ENCODE data around the gene ZMYM2.
"Not testable (repeated sequence)": the region's sequence is repeated elsewhere in the genome, so short reads cannot be mapped to it uniquely, and the experiment has no call there.

ZMYM2 gene

DNA sequence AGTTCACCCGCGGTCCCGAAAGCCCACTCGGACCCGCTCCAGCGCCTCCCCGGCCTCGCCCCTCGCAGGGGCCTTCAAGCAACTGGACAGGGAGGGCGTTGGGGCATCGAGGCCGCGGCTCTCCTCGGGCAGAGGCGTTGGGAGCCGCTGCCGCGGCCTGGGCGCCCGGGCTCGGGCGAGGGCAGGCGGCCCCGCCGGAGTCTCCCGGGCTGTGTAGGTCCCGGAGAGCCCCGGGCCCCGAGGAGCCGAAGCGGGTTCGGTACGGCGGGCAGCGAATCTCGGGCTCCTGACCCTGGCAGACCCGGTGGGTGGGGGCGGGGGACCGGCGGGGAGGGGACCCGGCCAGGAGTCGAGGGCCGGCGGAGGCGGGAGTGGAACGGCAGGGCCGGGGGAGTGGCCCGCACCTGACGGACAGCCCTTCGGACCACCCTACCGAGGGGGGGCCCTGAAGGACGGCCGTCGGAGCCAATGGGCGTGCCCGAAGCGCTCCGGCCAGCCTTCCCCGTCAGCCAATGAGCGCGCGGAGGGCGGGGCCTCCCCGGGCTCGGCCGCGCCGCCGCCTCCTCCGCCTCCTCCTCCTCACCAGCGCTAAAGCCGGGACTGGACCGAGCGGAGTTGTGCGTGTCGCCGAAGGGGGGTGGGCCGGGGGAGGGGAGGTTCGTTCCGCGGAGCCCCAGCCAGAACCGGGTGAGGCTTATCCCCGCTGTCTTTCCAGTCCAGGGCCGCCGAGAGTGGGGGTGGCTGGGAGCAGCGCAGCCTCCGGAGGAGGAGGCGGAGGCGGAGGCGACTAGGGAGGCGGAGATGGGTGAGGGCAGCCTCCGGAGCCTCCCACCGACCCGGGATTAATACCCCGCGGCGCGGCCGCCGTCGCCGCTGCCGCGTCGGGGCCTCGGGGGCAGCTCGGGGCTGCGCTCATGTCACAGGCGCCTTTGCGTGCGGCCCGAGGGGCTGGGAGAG is at the start of gene ZMYM2:
ZMYM2 (plus strand) TSS at position 573 of the 957 bp plus-strand sequence. CDS start 34,346 bp downstream, outside the sequence.
- peak; percentile 65 for DNase-seq (ENCODE audit: low read depth, low spot score)

DNA sequence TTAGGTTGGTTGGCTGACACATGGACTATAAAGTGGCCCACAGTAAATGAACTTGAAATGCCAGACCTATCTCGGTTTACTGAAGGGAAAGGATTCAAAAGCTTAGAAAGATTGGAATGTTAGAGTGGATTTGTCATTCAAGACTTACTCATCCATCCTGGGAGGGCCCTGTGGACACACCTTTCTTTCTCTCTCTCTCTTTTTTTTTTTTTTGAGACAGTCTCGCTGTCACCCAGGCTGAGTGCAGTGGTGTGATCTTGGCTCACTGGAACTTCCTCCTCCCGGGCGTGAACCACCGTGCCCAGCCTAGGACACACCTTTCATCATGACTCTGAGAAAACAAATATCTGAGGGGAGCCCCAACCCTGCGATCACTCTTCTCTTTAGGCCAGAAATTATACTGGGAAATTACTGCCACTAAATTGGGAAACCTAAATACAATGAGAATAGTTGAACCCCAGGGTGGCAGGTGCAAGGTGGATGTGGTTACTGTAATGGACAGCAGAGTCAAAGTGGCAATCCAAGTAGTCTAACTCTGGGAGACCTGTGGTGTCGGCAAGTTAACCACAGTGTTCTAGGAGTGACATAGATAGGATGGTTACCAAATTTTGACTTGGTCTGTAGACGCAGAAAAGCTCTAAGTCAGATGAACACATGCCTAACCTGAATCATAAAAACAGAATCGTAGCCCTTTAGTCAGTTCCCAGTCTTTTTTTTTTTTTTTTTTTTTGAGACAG is 48.0 kb upstream of the ZMYM2 start:
- no peak for DNase-seq (ENCODE audit: low read depth, low spot score)

- no peak for DNase-seq (ENCODE audit: low read depth, low spot score)
Measured at GRCh38 chr13:19927117-19927748, 31.3 kb upstream of the ZMYM2 start.

DNA sequence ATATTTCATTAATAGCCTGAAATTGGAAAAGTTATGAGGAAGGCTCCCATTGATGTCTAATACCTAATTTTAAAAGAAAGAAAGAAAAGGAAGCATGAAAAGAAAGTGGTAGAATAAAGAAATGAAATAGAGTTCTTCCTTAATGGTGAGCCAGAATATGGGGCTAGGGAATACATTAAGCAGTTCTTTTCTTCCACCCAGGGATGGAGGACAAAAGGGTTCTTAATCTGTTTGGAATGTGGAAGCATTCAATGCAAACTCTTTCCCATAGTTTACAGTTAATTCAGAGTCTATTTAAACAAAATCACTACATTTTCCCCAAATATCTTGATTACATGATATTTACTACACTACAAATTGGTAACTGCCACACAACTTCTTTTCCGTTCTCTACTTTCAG is 18.4 kb upstream of the ZMYM2 start:
- no peak for DNase-seq (ENCODE audit: low read depth, low spot score)

- no peak for DNase-seq (ENCODE audit: low read depth, low spot score)
Measured at GRCh38 chr13:19950374-19950773, 8.2 kb upstream of the ZMYM2 start.

GRCh38 chr13:19952850-19953249 is 5.7 kb upstream of the ZMYM2 start:
- DNase-seq (ENCODE audit: low read depth, low spot score) = no peak

DNA sequence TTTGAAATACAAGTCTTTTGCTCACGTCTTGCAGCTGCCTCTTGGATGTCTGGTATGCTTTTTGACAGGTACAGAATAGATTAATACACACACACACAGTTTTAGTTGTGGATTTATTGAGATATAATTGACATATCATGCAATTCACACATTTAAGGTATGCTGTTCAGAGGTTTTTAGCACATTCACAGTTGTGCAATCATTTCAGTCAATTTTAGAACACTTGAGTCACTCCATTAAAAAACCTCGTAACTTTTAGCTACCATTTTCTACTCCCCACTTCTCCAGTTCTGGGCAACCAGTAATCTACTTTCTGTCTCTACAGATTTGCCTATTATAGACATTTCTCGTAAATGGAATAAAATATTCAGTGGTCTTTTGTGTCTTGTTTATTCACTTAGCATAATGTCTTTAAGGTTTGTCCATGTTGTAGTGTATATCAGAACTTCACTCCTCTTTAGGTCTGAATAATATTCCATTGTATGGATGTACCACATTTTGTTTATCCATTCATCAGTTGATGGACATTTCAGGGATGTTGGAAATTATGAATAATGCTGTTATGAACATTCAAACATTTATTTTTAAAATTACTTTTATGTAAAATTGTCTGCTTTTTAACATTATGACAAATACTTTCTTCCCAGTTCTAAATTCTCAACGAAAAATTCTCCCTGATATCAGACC is 2.5 kb upstream of the ZMYM2 start:
- no peak for DNase-seq (ENCODE audit: low read depth, low spot score)

GRCh38 chr13:19957320-19958154 is 990 bp upstream of the ZMYM2 start:
- peak; percentile 63 for DNase-seq (ENCODE audit: low read depth, low spot score)

DNA sequence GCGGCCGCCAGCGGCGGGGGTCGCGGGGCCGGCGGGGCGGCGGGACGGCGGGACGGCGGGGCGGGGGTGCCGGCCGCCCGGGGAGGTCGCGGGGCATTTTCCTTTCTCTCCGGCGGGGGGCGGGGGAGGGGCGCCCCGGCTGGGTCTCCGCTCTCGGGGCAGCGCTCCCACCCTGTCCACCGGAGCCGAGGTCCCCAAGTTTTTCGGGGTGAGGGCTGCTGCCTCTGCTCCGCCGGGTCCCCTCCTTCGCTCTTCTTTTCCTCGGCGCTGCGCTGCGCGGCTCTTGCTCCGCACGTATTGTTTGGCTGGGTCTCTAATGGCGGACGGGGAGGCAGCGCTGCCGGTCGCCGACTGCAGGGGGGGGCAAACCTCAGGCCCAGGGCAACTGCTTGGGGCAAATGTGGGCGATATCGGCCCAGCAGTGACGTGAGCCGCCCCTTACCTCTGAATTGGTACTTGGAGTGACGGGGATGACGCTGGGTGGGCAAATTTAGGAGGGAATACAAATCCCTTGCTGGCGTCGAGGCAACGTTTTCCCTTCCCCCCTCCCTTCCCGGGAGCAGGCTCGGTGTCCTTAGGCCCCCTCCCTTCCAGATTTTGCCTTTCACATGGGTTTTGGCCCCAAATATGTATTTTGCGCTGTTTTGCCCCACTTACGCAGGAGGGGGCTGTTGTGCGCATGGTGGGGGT is 759 bp downstream of the ZMYM2 start:
- DNase-seq (ENCODE audit: low read depth, low spot score) = no peak

GRCh38 chr13:19959831-19960652 is 1.5 kb downstream of the ZMYM2 start:
- DNase-seq (ENCODE audit: low read depth, low spot score) = peak; percentile 70

DNA sequence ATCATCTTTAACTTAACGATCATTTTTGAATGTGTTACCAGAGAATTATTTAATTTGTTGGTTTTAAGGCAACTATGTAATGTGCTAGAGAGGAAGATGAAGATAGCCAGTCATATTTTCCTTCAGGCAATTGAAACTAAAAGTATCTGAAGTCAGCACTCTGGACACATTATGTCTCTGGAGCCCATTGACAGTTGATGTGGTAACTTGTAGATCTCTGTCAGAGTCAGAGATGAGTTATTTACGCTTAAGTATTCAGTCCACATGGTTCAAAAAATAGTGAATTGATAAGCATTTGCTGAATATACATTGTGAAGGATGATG is 2.1 kb downstream of the ZMYM2 start:
- no peak for DNase-seq (ENCODE audit: low read depth, low spot score)

DNA sequence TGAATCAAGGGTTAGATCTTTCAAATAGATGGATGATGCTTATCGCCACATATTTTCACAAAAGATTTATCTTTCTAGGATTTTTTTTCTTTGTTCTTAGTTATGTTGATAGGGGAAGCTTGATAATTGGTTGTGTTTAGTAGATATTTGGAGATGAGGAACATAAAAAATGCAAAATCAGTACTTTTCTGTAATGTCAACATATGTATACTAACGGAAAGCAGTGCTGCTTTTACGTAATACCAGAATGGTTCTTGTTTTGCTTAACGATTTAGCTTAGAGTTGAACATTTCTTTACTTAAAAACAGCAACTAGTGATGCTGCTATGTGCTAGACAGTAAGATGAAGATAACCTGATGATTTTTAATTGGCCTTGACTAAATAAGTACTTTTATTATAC is 3.0 kb downstream of the ZMYM2 start:
- no peak for DNase-seq (ENCODE audit: low read depth, low spot score)

- no peak for DNase-seq (ENCODE audit: low read depth, low spot score)
Measured at GRCh38 chr13:19961924-19962323, 3.4 kb downstream of the ZMYM2 start.

- no peak for DNase-seq (ENCODE audit: low read depth, low spot score)
Measured at GRCh38 chr13:19962894-19963293, 4.4 kb downstream of the ZMYM2 start.

- no peak for DNase-seq (ENCODE audit: low read depth, low spot score)
Measured at GRCh38 chr13:19967621-19968020, 9.1 kb downstream of the ZMYM2 start.

GRCh38 chr13:19974498-19975009 is 16.0 kb downstream of the ZMYM2 start:
- not testable (repeated sequence) for DNase-seq (ENCODE audit: low read depth, low spot score)

- no peak for DNase-seq (ENCODE audit: low read depth, low spot score)
Measured at GRCh38 chr13:19978831-19979437, 20.4 kb downstream of the ZMYM2 start.

- DNase-seq (ENCODE audit: low read depth, low spot score) = no peak
Measured at GRCh38 chr13:19981685-19982238, 23.2 kb downstream of the ZMYM2 start.
